ENCODE measurements around the gene FHIT.

FHIT gene

DNA sequence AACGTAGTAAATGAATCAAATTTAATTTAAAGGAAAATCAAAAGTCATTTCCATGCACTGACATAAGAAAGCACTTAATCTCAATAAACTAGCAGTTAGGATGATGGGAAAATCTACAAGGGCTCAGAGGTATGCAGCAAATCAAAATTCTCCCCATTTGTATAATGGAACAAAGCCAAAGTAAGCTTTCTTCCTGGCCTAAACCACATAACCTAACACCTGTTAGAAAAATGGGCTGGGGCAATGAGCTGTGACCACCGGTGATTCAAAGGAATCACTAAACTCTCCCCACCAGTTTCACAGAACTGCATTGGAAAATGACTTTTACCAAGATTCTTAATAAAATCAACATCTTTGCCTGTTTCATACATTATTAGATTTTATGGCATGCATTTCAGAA, 1024.3 kb downstream of the FHIT start:
- no peak for DNase-seq (ENCODE audit: low read depth in 2 of 2)

- DNase-seq (ENCODE audit: low read depth in 2 of 2): no peak
Observed at GRCh38 chr3:60225848-60226247, 1025.4 kb downstream of the FHIT start.

DNA sequence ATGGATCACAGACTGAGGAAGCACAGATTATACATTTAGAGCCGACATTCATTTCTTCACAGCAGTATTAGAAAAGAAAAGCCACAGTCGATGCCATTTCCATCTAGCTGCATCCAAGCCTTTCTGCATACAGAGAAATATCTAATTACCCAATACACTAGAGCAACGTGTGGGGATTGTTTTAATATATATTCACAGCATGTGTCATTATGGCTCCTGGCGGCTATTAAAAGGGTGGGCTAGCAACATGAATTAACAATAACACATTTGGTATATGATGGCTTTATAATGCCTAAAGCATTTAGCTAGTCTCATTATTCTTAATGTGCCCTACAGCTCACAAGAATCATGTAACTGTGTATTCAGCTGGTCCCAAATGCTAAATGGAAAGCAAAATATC, 1030.5 kb downstream of the FHIT start:
- DNase-seq (ENCODE audit: low read depth in 2 of 2): no peak

- DNase-seq (ENCODE audit: low read depth in 2 of 2): no peak
Observed at GRCh38 chr3:60219501-60219900, 1031.8 kb downstream of the FHIT start.

DNA sequence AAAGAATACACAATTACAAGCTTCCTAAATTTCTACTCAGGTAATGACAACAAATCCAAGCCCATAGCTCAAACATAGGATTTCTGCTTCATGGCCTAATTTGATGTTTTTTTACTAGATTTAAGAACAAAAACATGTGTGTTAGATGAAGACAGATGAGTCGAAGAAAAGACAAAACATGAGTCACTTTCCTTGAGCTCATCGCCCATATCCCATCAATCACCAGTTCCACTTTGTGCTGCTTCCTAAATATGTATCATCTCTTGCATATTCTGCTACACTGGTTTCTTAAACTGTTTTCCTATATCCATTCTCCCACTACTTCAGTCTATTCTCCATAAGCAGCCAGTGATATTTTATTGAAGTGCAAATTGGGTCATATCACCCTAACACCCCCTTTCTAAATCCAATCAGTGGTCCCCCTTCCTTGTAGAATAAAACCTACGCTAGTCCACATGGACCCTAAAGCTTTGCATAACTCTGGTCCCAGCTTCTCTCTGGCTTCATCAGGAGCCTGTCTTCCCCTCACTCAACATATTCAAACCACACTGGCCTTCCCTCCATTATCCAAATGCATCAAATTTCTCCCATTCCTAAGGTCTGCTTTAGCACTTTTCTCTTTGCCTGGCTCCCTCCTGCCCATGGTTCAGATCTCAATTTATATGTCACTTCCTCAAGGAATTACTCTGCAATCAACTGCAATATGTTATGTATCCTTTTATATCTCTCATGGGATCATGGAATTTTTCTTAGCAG, 1033.9 kb downstream of the FHIT start:
- no peak for DNase-seq (ENCODE audit: low read depth in 2 of 2)

GRCh38 chr3:60216462-60217075, 1034.7 kb downstream of the FHIT start:
- no peak for DNase-seq (ENCODE audit: low read depth in 2 of 2)

- no peak for DNase-seq (ENCODE audit: low read depth in 2 of 2)
Observed at GRCh38 chr3:60215946-60216345, 1035.3 kb downstream of the FHIT start.

DNA sequence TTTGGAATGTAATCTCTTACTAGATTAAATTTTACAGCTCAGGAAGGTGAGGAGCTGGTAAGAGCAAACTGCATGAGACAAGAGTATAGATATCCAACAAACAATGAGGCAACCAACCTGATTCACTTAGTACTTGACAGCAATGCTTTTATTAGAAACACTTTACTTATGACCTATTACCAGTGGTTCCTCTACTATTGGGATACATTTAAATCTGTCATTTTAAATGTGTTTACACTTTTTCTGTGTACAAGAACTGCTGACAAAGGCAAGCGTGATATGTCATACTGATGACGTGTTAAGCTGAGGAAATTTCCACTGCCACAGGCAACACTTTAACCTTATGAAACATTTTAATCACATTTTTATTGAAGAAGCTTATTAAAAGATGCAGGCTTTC, 1043.3 kb downstream of the FHIT start:
- DNase-seq (ENCODE audit: low read depth in 2 of 2): no peak

- DNase-seq (ENCODE audit: low read depth in 2 of 2): no peak
Observed at GRCh38 chr3:60206206-60206605, 1045.0 kb downstream of the FHIT start.

DNA sequence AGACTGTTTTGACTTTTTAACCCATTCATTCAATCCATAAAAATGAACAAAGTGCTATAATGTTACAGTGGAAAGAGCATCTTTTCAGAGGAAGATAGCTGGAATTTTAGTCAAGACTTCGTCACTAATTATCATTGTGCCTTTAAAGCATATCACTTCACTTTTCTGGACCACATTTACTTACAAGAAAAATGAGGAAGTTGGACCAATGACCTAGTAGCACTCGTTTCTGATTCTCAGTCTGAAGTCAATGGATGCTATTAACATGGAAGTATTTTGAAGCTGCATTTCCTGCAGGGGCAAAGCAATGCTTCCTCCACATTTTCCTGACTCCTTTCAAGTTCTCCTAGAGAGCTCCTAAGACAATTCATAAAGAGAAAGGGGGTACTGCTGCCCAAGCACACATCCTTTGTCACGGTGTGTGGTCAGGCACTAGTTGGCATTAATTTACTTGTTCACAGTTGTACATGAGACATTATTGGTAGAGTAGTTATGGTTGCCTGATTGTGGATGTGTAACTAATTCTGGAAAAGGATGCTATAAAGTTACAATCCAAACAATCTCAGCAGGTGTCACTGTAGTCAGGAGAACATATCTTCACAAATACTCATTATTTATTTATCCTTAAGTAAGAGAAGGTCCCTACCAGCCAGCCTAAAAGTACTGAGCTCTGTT, 1049.1 kb downstream of the FHIT start:
- no peak for DNase-seq (ENCODE audit: low read depth in 2 of 2)

- DNase-seq (ENCODE audit: low read depth in 2 of 2): no peak
Observed at GRCh38 chr3:60199306-60199705, 1051.9 kb downstream of the FHIT start.

GRCh38 chr3:60198179-60198720, 1053.0 kb downstream of the FHIT start:
- DNase-seq (ENCODE audit: low read depth in 2 of 2): no peak

DNA sequence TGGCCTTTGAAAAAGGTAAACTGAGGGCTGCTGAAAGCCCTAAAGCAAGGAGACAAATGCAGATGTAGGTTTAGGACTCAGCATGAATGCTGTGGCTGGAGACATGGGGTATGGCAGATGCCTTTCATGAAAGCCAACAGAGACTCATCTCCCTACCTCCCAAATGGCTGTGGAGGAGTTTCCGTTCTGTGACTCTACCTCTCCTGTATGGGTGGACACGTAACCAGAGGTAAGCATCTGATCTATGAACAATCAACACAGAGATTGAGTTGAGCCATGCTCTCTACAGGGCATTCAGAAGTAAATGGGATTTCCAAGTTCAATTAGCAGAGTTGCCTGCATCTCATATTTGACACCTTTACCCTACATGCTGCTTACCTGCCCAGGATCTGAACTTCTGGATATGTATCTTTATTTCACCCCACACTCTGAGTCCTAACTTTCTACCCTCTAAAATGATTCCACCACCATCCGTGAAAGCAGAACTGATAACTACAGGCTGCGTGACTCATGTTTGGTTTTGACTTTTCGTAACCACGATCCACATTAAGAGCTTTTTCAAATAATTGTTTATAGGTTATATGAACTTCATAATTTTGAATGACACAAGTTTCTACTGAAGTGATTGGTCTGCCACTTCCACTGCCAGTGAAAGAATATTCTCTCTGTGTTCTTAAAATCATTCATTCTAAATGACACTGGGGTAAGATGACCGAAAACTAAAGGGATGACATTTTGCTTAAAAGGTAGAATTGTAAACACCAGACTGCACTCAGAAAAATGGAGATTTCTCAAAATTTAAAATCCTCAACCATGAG, 1058.7 kb downstream of the FHIT start:
- no peak for DNase-seq (ENCODE audit: low read depth in 2 of 2)

DNA sequence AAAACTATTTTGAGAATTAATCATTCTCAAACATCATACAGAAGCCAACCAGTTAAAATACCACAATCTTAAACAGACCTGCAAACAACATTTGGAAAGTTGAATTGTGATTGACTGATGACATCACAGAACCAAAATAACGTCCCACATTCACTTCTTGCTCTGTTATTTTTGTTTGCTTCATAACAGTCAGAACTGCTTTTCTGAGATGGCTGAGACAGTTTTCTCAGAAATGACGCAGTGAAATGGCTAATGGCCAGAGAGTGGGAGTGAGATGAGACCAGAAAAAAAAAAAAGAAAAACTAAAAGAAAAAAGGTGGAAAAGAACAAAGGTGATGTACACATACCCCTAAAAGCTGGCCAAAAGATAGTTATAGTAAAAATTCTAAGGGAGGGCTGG, 1061.2 kb downstream of the FHIT start:
- no peak for DNase-seq (ENCODE audit: low read depth in 2 of 2)

GRCh38 chr3:60189304-60189703, 1061.9 kb downstream of the FHIT start:
- DNase-seq (ENCODE audit: low read depth in 2 of 2): no peak

DNA sequence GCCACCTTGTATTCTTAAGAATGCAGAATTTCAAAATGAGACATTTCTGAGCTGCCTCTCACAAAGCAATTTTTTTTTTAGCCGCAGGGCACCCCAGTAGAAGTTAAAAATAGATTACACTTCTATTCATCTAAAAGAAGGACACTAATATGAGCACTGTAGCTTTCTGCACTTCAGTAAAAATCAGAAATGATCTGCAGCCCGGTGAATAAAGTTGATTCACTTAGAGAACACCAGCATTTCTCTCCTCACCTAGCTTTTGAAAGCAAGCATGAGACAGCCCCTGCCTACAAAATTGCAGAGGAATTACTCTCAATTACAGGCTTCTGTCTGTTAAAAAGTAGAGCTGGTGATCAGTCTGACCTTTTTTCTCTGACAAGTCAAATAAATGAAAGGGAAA, 1062.4 kb downstream of the FHIT start:
- no peak for DNase-seq (ENCODE audit: low read depth in 2 of 2)

DNA sequence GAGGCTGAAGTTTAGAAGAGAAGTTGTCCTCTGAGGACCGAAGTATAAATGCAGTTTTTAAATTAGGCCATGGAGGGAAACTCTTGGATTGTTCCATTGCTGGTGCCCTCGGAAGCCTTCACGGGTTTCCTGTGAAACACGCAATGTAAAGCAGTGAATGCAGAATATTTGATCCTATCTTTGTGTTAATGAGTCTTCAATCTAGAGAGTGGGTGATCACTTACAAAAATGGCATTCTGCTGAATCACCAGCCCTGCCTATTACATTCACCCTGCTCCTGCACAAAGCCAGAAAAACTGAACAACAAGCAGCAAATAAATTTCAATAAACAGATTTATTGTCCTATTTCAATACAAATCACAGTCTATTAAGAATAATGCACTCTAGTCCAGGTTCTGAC, 1063.9 kb downstream of the FHIT start:
- DNase-seq (ENCODE audit: low read depth in 2 of 2): no peak

DNA sequence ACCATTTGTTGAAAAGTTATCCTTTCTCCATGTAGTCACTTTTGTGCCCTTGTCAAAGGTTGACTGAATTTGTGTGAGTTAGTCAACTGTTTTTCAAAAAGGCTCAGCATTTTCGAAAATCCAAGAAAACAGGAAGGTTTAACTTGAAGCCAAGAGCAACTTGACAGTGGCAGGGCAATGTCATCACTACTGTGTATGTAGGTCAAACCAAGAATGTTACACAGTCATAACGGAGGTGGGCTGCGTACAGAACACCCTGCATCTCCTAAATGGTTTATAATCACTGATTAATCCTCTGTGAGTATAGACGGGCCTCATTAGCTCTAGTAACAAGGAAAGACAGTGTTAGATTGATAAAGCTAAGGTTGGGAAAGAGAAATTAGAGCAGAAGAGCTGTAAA, 1064.9 kb downstream of the FHIT start:
- no peak for DNase-seq (ENCODE audit: low read depth in 2 of 2)

DNA sequence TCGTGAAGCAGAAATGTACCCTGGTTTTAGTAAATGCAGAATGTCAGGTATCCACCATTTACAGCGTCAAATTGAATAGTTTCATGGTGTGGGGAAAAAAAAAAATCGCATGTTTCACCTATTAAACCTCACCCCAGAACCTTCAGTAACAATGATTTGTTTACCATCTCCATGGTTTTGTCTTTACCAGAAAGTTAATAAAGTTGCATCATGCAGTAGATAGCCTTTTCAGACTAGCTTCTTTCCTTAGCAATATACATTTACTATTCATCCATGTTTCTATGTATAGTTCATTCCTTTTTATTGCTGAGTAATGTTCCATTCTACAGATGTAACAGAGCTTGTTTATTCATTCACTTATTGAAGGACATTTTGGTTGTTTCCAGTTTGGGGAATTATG, 1066.1 kb downstream of the FHIT start:
- no peak for DNase-seq (ENCODE audit: low read depth in 2 of 2)

DNA sequence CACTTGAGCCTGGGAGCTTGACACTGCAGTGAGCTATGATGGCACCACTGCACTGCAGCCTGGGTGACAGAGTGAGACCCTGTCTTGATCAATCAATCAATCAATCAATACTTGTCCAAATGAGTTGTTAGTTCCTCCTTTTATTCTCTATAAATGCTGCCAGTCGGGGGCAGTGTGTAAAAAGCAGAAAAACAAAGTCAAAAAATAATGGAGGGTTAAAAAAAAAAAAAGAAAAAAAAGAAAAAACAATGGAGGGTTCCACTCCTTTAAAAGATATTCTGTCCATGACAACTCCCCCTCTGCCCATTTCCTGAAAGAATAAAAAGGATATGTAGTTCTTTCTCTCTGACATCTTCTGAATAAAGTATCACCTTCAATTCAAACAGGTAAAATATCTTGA, 1068.6 kb downstream of the FHIT start:
- DNase-seq (ENCODE audit: low read depth in 2 of 2): no peak

GRCh38 chr3:60178931-60179653, 1072.2 kb downstream of the FHIT start:
- DNase-seq (ENCODE audit: low read depth in 2 of 2): no peak
